GM12891 (cell line): ENCODE measurements around the gene MYH9.

Experiments used
- PAX5 ChIP-seq: IDR thresholded peaks from 2 replicates; pipeline ENCODE4 v1.6.1; 2011; ENCODE audit warnings: low read length, moderate library complexity, mild to moderate bottlenecking; ENCODE audit not compliant: insufficient read depth, severe bottlenecking
- POLR2A ChIP-seq: IDR thresholded peaks from 2 replicates; pipeline ENCODE4 v1.6.1; 2011; ENCODE audit warnings: low read depth, low read length, control low read depth
- POLR2AphosphoS5 ChIP-seq: IDR thresholded peaks from 2 replicates; pipeline ENCODE4 v1.6.1; 2011; ENCODE audit warnings: low read depth, low read length, control low read depth
- POU2F2 ChIP-seq: IDR thresholded peaks from 2 replicates; pipeline ENCODE4 v1.6.1; 2011; ENCODE audit warnings: low read depth, mild to moderate bottlenecking, control low read depth, low read length, moderate library complexity
- SPI1 ChIP-seq: IDR thresholded peaks from 2 replicates; pipeline ENCODE4 v1.6.1; 2011; ENCODE audit warnings: low read depth, low read length, control low read depth
- TAF1 ChIP-seq: IDR thresholded peaks from 2 replicates; pipeline ENCODE4 v1.6.1; 2011; ENCODE audit warnings: low read depth, low read length, control low read depth

DNA sequence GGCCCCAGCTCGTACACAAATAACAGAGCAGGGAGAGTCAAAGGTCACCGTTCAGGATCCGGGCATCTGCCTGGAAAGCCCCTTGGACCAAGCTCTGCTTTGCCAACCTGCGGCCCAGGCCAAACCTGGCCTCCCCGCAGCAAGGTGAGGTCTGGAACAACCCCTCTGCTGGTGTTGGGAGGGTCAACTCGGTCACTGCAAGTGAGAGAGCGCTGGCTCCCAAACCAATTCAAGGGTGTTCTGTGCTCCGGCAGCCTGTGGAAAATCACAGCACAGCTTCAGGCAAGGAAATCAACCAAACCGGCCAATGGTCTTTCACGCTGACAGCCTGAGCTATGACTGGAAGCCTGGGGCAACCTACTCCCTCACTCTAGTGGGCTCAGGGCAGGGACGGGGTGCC is 63.4 kb downstream of the MYH9 start:
- TF ChIP-seq POLR2A: no peak
- no peak for TF ChIP-seq SPI1
- TF ChIP-seq TAF1: no peak
- TF ChIP-seq POLR2AphosphoS5: no peak
- TF ChIP-seq PAX5: no peak
- TF ChIP-seq POU2F2: no peak
